AG09309 (cell line): ENCODE measurements around the gene XPO1.
"Not testable (repeated sequence)": the region's sequence is repeated elsewhere in the genome, so short reads cannot be mapped to it uniquely, and the experiment has no call there.

ENCODE experiments used
- DNase-seq: peaks from one replicate; pipeline ENCODE4 v3.0.0-alpha.2; 2010; ENCODE audit warnings: low read depth
- H3K4me3 ChIP-seq: 2 replicates; pipeline ENCODE4 v1.5.1; 2011; ENCODE audit warnings: mild to moderate bottlenecking, low read depth, low read length, moderate library complexity; ENCODE audit not compliant: control insufficient read depth
- CTCF ChIP-seq: IDR thresholded peaks from 2 replicates; pipeline ENCODE4 v1.5.1; 2011; ENCODE audit warnings: mild to moderate bottlenecking, low read depth, low read length, inconsistent platforms; ENCODE audit not compliant: insufficient read depth, control insufficient read depth; ENCODE audit errors: missing control alignments

Gene XPO1

DNA sequence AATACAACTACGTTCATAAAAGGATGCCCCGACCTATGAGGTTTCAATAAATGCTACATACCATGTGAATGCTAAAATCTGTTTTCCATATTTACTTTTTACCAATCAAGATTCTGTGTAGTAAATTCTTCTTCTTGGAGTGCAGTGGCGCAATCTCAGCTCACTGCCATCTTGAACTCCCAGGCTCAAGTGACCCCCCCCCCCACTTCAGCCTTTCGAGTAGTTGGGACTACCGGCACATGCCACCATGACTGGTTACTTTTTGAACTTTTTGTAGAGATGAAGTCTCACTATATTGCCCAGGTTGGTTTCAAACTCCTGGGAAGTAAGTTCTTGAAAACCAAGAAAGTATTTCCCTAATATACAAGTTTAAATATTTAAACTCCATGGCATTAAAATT is 52.9 kb downstream of the XPO1 start:
- no peak for DNase-seq
- no peak for TF ChIP-seq CTCF
- no peak overlapping the region for H3K4me3 ChIP-seq

DNA sequence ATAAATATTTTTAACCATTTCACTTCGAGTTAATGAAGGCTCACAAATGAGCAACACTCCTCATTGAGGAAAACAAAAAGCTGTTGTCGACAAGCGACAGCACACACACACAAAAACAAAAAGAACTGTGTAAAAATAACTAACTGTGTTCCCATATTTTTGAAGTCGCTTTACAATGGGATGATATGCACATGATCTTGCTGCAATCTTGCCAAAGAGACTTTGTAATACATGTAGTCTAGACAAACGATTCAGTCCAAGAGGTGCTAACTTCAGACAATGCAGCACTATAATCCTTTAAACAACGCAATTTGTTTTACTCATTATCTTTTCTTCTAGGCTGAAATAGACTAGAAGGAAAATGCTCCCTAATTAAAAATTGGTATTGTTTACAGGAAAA is 60.1 kb downstream of the XPO1 start:
- no peak overlapping the region for H3K4me3 ChIP-seq
- TF ChIP-seq CTCF = no peak
- DNase-seq = no peak

DNA sequence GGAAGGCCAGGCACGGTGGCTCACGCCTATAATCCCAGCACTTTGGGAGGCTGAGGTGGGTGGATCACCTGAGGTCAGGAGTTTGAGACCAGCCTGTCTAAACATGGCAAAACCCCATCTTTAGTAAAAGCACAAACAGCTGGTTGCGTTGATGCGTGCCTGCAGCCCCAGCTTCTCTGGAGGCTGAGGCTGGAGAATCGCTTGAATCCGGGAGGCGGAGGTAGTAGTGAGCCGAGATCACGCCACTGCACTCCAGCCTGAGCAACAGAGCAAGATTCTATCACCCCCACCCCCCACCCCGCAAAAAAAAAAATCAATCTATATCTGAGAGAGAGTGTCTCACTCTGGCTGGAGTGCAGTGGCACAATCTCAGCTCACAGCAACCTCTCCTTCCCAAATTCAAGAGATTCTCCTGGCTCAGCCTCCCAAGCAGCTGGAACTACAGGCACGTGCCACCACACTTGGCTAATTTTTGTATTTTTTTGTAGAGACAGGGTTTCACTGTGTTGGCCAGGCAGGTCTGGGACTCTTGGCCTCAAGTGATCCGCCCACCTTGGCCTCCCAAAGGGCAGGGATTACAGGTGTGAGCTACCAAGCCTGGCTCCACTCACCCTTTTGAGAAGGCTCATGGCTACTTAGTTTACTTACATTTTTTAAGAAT is 61.1 kb downstream of the XPO1 start:
- not testable (repeated sequence) for DNase-seq, H3K4me3 ChIP-seq

DNA sequence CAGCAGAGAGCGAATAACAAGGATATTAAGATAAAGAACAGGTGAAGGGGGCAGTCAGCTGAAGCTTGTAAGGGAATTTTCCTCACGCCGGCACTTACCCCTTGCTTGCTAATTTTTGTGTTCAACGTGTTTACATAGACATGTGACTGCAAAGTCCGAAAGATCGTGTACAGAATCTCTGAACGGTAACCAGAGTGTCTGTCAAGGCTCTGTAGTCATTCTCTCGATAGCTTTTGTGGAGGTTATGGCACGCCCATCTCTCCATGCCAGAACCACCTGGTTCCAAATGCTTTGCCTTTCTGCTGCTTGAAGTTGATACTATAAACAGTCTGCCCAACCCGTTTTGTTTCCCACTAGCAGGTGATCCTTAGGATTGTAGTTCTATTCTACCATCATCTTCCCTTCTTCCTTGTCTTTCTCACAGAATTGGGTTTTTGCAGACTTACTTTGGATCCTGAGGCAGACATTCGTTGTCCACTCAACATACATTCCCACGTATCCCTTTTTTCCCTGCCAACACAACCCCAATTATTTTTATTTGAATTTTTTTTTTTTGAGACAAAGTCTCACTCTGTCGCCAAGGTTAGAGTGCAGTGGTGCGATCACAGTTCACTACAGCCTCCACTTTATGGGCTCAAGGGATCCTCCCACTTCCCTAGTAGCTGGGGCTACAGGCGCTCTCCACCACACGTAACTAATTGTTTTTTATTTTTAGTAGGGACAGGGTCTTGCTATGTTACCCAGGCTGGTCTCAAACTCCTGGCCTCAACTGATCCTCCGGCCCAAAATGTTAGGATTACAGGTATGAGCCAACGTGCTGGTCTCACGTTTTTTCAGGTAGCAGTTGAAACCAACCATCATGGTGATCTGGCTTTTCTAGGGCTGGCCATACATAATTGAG is 66.0 kb downstream of the XPO1 start:
- peak overlapping the region; percentile 92 for H3K4me3 ChIP-seq
- no peak for DNase-seq
- TF ChIP-seq CTCF = no peak

- peak within 1 kb of the TSS; percentile 92 for H3K4me3 ChIP-seq
- peak; percentile 78 for DNase-seq
- TF ChIP-seq CTCF = no peak
Measured at GRCh38 chr2:61470965-61471904, 66.9 kb downstream of the XPO1 start, which contains the start of gene USP34. Gene USP34 (minus strand): TSS chr2:61471087. CDS start chr2:61470692, 395 bp downstream.

GRCh38 chr2:61470122-61470951 is 67.8 kb downstream of the XPO1 start:
- DNase-seq = no peak

More at GRCh38 chr2:61470122-61470951, 67.8 kb downstream of the XPO1 start:
- H3K4me3 ChIP-seq = peak overlapping the region; percentile 92
- no peak for TF ChIP-seq CTCF
